Prostate gland (tissue), 2 donors: Measurements from ENCODE around the gene TRNAU1AP.

Source experiments
- POLR2A ChIP-seq: fragments of 450-650 bp; IDR thresholded peaks from one replicate; pipeline ENCODE4 v1.6.1; 2016; ENCODE audit warnings: antibody characterized with exemption, mild to moderate bottlenecking
- POLR2AphosphoS5 ChIP-seq: sonication (generic); formaldehyde crosslinking; IDR thresholded peaks from one replicate; pipeline ENCODE4 v1.6.1; 2017; ENCODE audit warnings: antibody characterized with exemption
- TF ChIP-seq, protein P1 (sequence below), 4 experiments: fragments of 200-600 bp in 2 of 4; fragments of 450-650 bp in 2 of 4; sonication (generic) in 2 of 4; IDR thresholded peaks; 1 replicate in 3 of 4; 2 replicates in 1 of 4; pipeline ENCODE4 v1.5.1; 2016 to 2019; ENCODE audit warnings: antibody characterized with exemption in 4 of 4, mild to moderate bottlenecking in 2 of 4, moderate library complexity in 2 of 4

DNA sequence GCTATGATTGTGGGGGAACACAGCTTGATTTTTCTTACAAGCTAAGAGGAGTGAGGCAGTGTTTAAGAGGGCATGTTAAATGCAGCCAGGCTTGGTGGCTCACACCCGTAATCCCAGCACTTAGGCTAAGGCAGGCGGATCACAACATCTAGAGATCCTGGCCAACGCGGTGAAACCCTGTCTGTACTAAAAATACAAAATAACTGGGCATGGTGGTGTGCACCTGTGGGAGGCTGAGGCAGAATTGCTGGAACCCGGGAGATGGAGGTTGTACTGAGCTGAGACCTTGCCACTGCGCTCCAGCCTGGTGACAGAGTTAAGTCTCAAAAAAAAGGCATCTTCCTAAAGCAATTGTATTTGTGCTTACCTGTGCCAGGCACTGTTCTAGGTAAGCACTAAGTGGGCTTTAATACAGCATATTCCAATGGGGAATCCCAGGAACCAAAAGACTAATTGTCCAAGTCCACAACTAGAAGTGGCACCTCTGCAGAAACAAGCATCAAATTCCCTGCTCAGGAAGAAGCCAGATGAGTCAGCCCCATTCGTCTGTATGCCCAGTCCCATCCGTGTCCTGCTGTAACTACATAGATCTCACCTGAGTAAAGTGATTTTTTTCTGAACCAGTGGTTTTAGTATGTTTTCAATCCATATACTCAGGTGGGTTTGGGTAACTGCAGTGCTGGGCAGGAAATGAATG, 42.5 kb upstream of the TRNAU1AP start:
- TF ChIP-seq, protein P1, sequence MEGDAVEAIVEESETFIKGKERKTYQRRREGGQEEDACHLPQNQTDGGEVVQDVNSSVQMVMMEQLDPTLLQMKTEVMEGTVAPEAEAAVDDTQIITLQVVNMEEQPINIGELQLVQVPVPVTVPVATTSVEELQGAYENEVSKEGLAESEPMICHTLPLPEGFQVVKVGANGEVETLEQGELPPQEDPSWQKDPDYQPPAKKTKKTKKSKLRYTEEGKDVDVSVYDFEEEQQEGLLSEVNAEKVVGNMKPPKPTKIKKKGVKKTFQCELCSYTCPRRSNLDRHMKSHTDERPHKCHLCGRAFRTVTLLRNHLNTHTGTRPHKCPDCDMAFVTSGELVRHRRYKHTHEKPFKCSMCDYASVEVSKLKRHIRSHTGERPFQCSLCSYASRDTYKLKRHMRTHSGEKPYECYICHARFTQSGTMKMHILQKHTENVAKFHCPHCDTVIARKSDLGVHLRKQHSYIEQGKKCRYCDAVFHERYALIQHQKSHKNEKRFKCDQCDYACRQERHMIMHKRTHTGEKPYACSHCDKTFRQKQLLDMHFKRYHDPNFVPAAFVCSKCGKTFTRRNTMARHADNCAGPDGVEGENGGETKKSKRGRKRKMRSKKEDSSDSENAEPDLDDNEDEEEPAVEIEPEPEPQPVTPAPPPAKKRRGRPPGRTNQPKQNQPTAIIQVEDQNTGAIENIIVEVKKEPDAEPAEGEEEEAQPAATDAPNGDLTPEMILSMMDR (IDR thresholded peaks at IDR 0.05): no peak
- TF ChIP-seq POLR2A (no peak), POLR2AphosphoS5 (no peak)
